Breast epithelium (tissue), 3 donors: ENCODE measurements around the gene FAM98B.

ENCODE experiments used
- CTCF ChIP-seq, 3 donors: fragments of 450-650 bp; IDR thresholded peaks; one replicate each; pipeline ENCODE4 v1.5.1; 2016 to 2017; ENCODE audit warnings: antibody characterized with exemption in 3 of 3, mild to moderate bottlenecking in 3 of 3, moderate library complexity in 3 of 3
- POLR2A ChIP-seq: fragments of 450-650 bp; IDR thresholded peaks from one replicate; pipeline ENCODE4 v1.6.1; 2016; ENCODE audit warnings: antibody characterized with exemption, mild to moderate bottlenecking, moderate library complexity

GRCh38 chr15:38531509-38531908, 77.6 kb downstream of the FAM98B start:
- TF ChIP-seq CTCF (IDR thresholded peaks at IDR 0.05): no peak
- TF ChIP-seq POLR2A: no peak
